HG03280 (cell line): ENCODE data around the gene MAML3.

ENCODE experiments used
- ATAC-seq: cut with Tn5 transposase; IDR thresholded peaks from one replicate; pipeline ENCODE4 v1.9.1; 2021; ENCODE audit warnings: mild to moderate bottlenecking, moderate library complexity; ENCODE audit not compliant: unreplicated experiment

MAML3 gene

GRCh38 chr4:140047786-140048185 is 106.2 kb downstream of the MAML3 start:
- ATAC-seq: no peak

- no peak for ATAC-seq
Observed at GRCh38 chr4:140047017-140047640, 106.9 kb downstream of the MAML3 start.

- ATAC-seq: no peak
Observed at GRCh38 chr4:140046543-140046942, 107.4 kb downstream of the MAML3 start.

GRCh38 chr4:140046016-140046415 is 108.0 kb downstream of the MAML3 start:
- ATAC-seq: no peak

- ATAC-seq: no peak
Observed at GRCh38 chr4:140044337-140044902, 109.6 kb downstream of the MAML3 start.

GRCh38 chr4:140042634-140043033 is 111.3 kb downstream of the MAML3 start:
- no peak for ATAC-seq

GRCh38 chr4:140038031-140038533 is 115.9 kb downstream of the MAML3 start:
- no peak for ATAC-seq

GRCh38 chr4:140037353-140038030 is 116.5 kb downstream of the MAML3 start:
- no peak for ATAC-seq

GRCh38 chr4:140031706-140032105 is 122.3 kb downstream of the MAML3 start:
- no peak for ATAC-seq

GRCh38 chr4:140031061-140031460 is 122.9 kb downstream of the MAML3 start:
- no peak for ATAC-seq

- ATAC-seq: no peak
Observed at GRCh38 chr4:140028676-140029517, 125.1 kb downstream of the MAML3 start.

- ATAC-seq: no peak
Observed at GRCh38 chr4:140028101-140028500, 125.9 kb downstream of the MAML3 start.

GRCh38 chr4:140027101-140027500 is 126.9 kb downstream of the MAML3 start:
- ATAC-seq: no peak

- ATAC-seq: no peak
Observed at GRCh38 chr4:140025470-140025869, 128.5 kb downstream of the MAML3 start.

- no peak for ATAC-seq
Observed at GRCh38 chr4:140020457-140021361, 133.3 kb downstream of the MAML3 start.

GRCh38 chr4:140019619-140020347 is 134.2 kb downstream of the MAML3 start:
- ATAC-seq: no peak

- ATAC-seq: no peak
Observed at GRCh38 chr4:140018931-140019618, 134.9 kb downstream of the MAML3 start.

GRCh38 chr4:140014284-140014683 is 139.7 kb downstream of the MAML3 start:
- no peak for ATAC-seq
